ENCODE measurements around the gene UGGT2.
"Not testable (repeated sequence)": the region's sequence is repeated elsewhere in the genome, so short reads cannot be mapped to it uniquely, and the experiment has no call there.

UGGT2 gene, protein sequence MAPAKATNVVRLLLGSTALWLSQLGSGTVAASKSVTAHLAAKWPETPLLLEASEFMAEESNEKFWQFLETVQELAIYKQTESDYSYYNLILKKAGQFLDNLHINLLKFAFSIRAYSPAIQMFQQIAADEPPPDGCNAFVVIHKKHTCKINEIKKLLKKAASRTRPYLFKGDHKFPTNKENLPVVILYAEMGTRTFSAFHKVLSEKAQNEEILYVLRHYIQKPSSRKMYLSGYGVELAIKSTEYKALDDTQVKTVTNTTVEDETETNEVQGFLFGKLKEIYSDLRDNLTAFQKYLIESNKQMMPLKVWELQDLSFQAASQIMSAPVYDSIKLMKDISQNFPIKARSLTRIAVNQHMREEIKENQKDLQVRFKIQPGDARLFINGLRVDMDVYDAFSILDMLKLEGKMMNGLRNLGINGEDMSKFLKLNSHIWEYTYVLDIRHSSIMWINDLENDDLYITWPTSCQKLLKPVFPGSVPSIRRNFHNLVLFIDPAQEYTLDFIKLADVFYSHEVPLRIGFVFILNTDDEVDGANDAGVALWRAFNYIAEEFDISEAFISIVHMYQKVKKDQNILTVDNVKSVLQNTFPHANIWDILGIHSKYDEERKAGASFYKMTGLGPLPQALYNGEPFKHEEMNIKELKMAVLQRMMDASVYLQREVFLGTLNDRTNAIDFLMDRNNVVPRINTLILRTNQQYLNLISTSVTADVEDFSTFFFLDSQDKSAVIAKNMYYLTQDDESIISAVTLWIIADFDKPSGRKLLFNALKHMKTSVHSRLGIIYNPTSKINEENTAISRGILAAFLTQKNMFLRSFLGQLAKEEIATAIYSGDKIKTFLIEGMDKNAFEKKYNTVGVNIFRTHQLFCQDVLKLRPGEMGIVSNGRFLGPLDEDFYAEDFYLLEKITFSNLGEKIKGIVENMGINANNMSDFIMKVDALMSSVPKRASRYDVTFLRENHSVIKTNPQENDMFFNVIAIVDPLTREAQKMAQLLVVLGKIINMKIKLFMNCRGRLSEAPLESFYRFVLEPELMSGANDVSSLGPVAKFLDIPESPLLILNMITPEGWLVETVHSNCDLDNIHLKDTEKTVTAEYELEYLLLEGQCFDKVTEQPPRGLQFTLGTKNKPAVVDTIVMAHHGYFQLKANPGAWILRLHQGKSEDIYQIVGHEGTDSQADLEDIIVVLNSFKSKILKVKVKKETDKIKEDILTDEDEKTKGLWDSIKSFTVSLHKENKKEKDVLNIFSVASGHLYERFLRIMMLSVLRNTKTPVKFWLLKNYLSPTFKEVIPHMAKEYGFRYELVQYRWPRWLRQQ (N-terminal part only)

GRCh38 chr13:96053003-96053703 is at the start of gene UGGT2:
Gene UGGT2, minus strand, starts transcription at chr13:96053401. Its CDS starts 89 bp downstream, at chr13:96053312.
- peak; percentile 96 for DNase-seq

- no peak for DNase-seq
Observed at GRCh38 chr13:96100457-96101220, 47.4 kb upstream of the UGGT2 start.

GRCh38 chr13:96093296-96094006 is 40.2 kb upstream of the UGGT2 start:
- DNase-seq = no peak

GRCh38 chr13:96091164-96092117 is 38.2 kb upstream of the UGGT2 start:
- DNase-seq = peak; percentile 59

GRCh38 chr13:96090240-96091101 is 37.3 kb upstream of the UGGT2 start:
- peak; percentile 57 for DNase-seq

- DNase-seq = peak; percentile 52
Observed at GRCh38 chr13:96089749-96090239, 36.6 kb upstream of the UGGT2 start, which contains the start of gene HS6ST3. Gene HS6ST3, plus strand, starts transcription at chr13:96090107.

DNA sequence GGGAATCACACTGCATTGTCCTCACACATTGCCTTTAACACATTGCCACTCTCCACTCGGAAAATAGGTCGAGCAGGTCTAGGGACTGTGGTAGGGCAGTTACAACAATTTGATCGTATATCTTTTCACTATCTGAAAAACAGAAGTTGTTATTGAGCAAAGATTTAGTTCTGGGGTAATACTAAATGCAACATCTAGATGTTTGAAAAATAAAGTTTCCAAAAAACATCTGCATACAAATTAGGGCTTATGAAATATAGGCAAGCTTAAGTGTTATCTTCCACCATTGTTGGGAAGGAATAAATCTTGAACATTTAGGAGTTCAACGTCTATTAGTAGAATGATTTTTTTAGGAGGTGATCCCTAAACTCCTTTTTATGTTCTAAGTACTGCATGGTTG is 35.9 kb upstream of the UGGT2 start:
- no peak for DNase-seq

DNA sequence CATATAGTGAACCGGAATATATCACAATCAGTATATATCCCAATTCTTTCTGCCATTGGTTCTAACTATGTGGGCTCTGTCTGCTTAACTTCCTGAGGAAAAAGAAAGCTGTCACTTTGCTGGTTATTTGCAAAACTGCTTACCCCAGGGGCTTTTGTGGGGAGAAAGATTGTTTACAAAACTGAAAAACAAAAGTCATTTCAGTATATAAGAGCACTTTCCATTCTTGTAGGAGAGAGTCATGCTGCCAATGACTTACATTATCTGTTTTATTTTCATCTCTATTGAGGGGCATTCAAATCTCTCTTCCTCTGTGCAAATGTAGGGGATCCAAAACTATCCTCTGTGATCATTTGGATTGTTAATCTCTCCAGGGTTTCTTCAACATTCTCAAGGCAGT is 33.5 kb upstream of the UGGT2 start:
- no peak for DNase-seq

DNA sequence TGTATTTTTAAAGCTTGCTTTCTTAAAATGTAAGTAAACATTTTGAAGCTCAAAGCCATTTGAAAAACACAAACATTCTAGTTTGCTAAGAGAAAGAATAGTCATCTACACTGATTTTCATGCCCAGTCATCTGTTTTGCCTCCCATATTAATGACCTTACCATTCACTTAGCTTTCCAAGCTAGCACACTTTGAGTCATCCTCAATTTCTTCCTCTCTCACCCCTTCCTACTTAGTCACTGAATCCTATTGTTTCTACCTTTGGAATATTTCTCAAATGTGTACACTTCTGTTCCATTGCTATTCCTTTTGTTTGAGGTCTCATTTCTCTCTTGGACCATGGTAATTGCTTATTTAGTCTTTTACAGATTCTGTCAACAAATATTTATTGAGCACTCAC is 29.4 kb upstream of the UGGT2 start:
- no peak for DNase-seq

- DNase-seq = no peak
Observed at GRCh38 chr13:96081888-96082287, 28.7 kb upstream of the UGGT2 start.

- DNase-seq = no peak
Observed at GRCh38 chr13:96080676-96081075, 27.5 kb upstream of the UGGT2 start.

GRCh38 chr13:96075953-96076543 is 22.8 kb upstream of the UGGT2 start:
- no peak for DNase-seq

DNA sequence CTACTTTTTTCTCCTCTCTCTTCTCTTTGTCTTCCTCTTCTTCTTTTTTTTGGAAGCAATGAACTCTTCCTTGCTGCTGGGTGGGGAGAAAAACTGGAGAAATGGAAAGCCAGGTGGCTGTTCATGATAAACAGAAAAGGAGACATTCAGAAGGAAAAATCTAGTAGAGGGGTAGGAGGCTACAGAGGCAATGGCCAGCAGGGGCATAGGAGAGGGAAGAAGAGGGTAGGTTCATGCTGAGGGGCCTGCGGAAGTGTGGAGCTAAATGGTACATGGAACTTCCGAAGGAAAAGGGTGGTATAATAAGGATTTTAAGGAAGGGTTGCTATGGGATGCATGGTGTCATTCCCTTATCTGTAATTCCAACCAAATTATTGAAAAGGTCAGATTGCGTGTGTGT is 19.2 kb upstream of the UGGT2 start:
- DNase-seq = no peak

GRCh38 chr13:96071504-96071903 is 18.3 kb upstream of the UGGT2 start:
- DNase-seq = no peak

GRCh38 chr13:96068729-96069128 is 15.5 kb upstream of the UGGT2 start:
- no peak for DNase-seq

GRCh38 chr13:96065849-96066248 is 12.6 kb upstream of the UGGT2 start:
- DNase-seq = no peak

DNA sequence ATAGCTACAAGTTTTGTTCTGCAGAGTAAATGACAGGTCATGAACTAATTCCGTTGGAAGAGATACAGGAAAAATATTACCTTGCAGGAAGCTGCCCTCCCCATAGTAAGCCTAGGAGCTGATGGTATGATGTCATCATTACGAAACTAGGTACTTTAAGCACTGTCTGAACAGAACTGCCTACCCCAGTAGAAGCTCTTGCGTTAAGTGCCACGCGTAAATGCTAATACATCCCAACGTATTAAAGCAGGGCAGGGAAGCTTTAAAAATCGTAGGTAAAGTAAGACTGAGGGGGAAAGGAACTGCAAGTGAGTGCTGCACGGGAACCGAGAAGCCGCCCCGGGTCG is 572 bp downstream of the UGGT2 start:
- no peak for DNase-seq

GRCh38 chr13:96051946-96052345 is 1.3 kb downstream of the UGGT2 start:
- not testable (repeated sequence) for DNase-seq

All from right forelimb (tissue), 1 donor.